DOHH2 (cell line): ENCODE data around the gene SHROOM2.

ENCODE experiments used
- CTCF ChIP-seq: fragments of 200-600 bp; sonication (generic); IDR thresholded peaks from one replicate; pipeline ENCODE4 v1.5.1; 2014; ENCODE audit warnings: antibody characterized with exemption, mild to moderate bottlenecking, low read depth, low read length; ENCODE audit not compliant: poor library complexity, severe bottlenecking
- EZH2phosphoT487 ChIP-seq: fragments of 200-600 bp; sonication (generic); IDR thresholded peaks from 2 replicates; pipeline ENCODE4 v1.6.1; 2017; ENCODE audit warnings: borderline replicate concordance, mild to moderate bottlenecking, antibody characterized with exemption, low read length, moderate library complexity, mixed read lengths

DNA sequence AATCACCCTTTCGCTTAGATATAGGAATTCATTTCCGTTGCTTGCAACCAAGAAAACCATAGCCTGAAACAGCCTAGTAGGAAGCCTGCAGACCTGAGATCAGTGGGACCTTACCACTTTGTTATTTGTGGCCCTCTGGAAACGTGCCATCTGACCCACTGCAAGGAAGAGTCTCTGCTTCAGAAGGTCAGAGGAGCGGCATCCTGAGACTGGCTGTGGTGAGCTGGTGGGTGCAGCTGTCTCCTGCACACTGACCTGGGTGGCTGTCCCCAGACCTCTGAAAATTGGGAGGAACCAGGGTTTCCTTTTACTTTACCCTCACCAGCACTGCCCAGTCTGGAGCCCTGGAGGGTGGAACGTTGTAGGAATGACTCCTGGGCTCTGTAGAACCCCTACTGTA lies 18.2 kb downstream of the SHROOM2 start:
- no peak for TF ChIP-seq CTCF
- no peak for TF ChIP-seq EZH2phosphoT487
